ENCODE data around the gene GH2. TPM values are rescaled to one million over a fixed set of nuclear protein-coding genes. Genes with fewer than 3 reads are reported as not detected.

Gene GH2
- total RNA-seq, 2 experiments from 2014 or later = not detected

DNA sequence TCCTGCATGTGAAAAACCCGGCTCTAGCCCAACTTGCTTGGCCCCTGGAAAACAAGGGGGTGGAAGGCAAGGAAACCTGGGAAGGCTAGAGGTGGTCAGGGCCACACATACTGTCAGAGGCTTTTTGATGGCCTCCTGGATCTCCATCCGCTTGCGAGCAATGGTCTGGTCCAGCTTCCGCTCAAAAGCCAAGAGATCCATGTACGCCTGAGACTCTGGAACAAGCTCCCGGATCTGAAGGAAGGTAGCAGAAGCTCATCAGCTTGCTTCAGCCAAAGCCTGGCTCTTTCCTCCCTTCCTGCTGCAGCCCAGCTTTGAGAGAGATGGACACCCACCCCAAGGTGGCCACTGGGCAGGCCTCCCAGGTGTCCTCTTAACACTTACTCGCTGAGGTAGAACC, 44.9 kb downstream of the GH2 start:
- BruUV-seq (replicated peaks) = no TSS peak
- intact Hi-C loops (cut with micrococcal nuclease; ENCODE audit: unreplicated experiment) = no loop called here
- POLR2A ChIA-PET = no interaction called here

DNA sequence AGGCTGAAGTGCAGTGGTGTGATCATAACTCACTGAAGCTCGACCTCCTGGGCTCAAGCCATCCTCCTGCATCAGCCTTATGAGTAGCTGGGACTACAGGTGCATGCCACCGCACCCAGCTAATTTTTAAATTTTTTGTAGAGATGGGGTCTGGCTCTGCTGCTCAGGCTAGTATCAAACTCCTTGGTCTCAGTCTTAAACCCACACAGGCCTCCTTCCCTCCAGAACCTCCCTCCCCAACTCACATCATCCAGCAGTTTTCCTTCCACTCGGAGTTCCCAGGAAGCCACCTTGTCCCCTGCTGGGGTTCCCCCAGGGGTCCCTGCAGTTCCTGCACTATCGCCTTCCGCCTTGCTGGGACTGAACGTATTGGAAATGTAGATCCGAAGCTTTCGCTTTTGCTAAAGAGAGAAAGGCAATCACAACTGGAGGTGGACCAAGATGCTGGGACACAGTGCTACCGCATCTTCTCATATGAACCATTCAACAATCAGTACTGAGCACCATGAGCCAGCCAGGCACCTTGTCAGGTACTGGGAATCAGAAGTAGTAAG, 46.5 kb downstream of the GH2 start:
- CTCF ChIA-PET (ENCODE audit: unreplicated experiment) = interaction anchor here (1.0 kb wide), 1 partner anchor 14 kb away, joined by 3 read pairs; no protein-coding TSS in a partner anchor

More for the DNA sequence above, 44.9 kb downstream of the GH2 start:
- no peak for DNase-seq (ENCODE audit: low spot score)
- Histone ChIP-seq H4K20me1 (ENCODE audit: insufficient read depth, low read length) (peaks cover 18% of the 10 kb centered on the region), H3K4me3 (ENCODE audit: low read depth, low read length, poor library complexity, severe bottlenecking) (no peak overlapping the region), H3K79me2 (ENCODE audit: insufficient read depth, low read depth, low read length) (peaks cover 55% of the 10 kb centered on the region), H3K27ac (ENCODE audit: low read depth, low read length, poor library complexity, severe bottlenecking) (no peak overlapping the region), H3K4me1 (ENCODE audit: insufficient read depth, low read length, poor library complexity, severe bottlenecking) (peaks cover 39% of the 10 kb centered on the region), H3K9me2 (ENCODE audit: insufficient read depth, low read length) (no peaks in the 10 kb centered on the region), H3K9me3 (ENCODE audit: low read length) (no peaks in the 10 kb centered on the region), H2AFZ (ENCODE audit: low read length) (no peak overlapping the region), H3K36me3 (ENCODE audit: insufficient read depth, low read length) (peaks cover 76% of the 10 kb centered on the region), H3K4me2 (ENCODE audit: low read length) (no peak overlapping the region)
- TF ChIP-seq EZH2phosphoT487 (IDR thresholded peaks at IDR 0.05; ENCODE audit: borderline replicate concordance, low read depth, low read length) = no peak
- TF ChIP-seq, protein P1, sequence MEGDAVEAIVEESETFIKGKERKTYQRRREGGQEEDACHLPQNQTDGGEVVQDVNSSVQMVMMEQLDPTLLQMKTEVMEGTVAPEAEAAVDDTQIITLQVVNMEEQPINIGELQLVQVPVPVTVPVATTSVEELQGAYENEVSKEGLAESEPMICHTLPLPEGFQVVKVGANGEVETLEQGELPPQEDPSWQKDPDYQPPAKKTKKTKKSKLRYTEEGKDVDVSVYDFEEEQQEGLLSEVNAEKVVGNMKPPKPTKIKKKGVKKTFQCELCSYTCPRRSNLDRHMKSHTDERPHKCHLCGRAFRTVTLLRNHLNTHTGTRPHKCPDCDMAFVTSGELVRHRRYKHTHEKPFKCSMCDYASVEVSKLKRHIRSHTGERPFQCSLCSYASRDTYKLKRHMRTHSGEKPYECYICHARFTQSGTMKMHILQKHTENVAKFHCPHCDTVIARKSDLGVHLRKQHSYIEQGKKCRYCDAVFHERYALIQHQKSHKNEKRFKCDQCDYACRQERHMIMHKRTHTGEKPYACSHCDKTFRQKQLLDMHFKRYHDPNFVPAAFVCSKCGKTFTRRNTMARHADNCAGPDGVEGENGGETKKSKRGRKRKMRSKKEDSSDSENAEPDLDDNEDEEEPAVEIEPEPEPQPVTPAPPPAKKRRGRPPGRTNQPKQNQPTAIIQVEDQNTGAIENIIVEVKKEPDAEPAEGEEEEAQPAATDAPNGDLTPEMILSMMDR (conservative IDR thresholded peaks at IDR 0.05; ENCODE audit: low read length) = no peak
- CTCF ChIA-PET (ENCODE audit: unreplicated experiment) = no interaction called here

More for the DNA sequence above, 46.5 kb downstream of the GH2 start:
- Histone ChIP-seq H3K4me3 (ENCODE audit: low read depth, low read length, poor library complexity, severe bottlenecking) (no peak overlapping the region), H3K4me2 (ENCODE audit: low read length) (no peak overlapping the region), H3K36me3 (ENCODE audit: insufficient read depth, low read length) (peaks cover 86% of the 10 kb centered on the region), H3K4me1 (ENCODE audit: insufficient read depth, low read length, poor library complexity, severe bottlenecking) (peaks cover 28% of the 10 kb centered on the region), H2AFZ (ENCODE audit: low read length) (no peak overlapping the region), H3K9me3 (ENCODE audit: low read length) (no peaks in the 10 kb centered on the region), H3K79me2 (ENCODE audit: insufficient read depth, low read depth, low read length) (peaks cover 39% of the 10 kb centered on the region), H3K27ac (ENCODE audit: low read depth, low read length, poor library complexity, severe bottlenecking) (peak overlapping the region; percentile 41), H4K20me1 (ENCODE audit: insufficient read depth, low read length) (0 out of 2 replicates have a peak, but pooled peaks cover 10% of the 10 kb centered on the region), H3K9me2 (ENCODE audit: insufficient read depth, low read length) (no peaks in the 10 kb centered on the region)
- intact Hi-C loops (cut with micrococcal nuclease; ENCODE audit: unreplicated experiment) = no loop called here
- TF ChIP-seq EZH2phosphoT487 (IDR thresholded peaks at IDR 0.05; ENCODE audit: borderline replicate concordance, low read depth, low read length) = no peak
- TF ChIP-seq, protein P1 (conservative IDR thresholded peaks at IDR 0.05; ENCODE audit: low read length) = peak; percentile 27; the same call in 1 of the 2 replicates
- POLR2A ChIA-PET = no interaction called here
- DNase-seq (ENCODE audit: low spot score) = no peak
- no TSS peak for BruUV-seq (replicated peaks)

Measured in OCI-LY7 (cell line).